HG02970 (cell line): Measurements from ENCODE around the gene BAZ1A.
"Not testable (repeated sequence)": the region's sequence is repeated elsewhere in the genome, so short reads cannot be mapped to it uniquely, and the experiment has no call there.

Experiments
- ATAC-seq: cut with Tn5 transposase; IDR thresholded peaks from one replicate; pipeline ENCODE4 v1.9.1; 2021; ENCODE audit warnings: mild to moderate bottlenecking, moderate library complexity, moderate number of reproducible peaks; ENCODE audit not compliant: unreplicated experiment, low FRiP score

Gene BAZ1A

GRCh38 chr14:34792598-34792997, 82.6 kb downstream of the BAZ1A start:
- ATAC-seq: no peak

GRCh38 chr14:34785223-34786006, 89.7 kb downstream of the BAZ1A start:
- ATAC-seq: no peak

DNA sequence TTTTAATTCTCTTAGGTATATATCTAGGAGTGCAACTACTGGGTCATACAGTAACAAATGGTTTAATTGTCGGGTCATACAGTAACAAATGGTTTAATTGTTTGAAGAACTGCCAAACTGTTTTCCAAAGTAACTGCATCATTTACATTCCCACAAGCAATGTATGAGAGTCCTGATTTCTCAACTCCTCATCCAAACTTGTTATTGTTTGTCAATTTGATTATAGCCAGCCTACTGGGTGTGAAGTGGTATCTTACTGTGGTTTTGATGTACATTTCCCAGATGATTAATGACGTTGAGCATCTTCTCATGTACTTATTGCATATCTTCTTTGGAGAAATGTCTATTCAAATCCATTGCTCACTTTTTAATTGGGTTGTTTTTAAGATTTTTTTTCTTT, 93.1 kb downstream of the BAZ1A start:
- ATAC-seq: no peak

DNA sequence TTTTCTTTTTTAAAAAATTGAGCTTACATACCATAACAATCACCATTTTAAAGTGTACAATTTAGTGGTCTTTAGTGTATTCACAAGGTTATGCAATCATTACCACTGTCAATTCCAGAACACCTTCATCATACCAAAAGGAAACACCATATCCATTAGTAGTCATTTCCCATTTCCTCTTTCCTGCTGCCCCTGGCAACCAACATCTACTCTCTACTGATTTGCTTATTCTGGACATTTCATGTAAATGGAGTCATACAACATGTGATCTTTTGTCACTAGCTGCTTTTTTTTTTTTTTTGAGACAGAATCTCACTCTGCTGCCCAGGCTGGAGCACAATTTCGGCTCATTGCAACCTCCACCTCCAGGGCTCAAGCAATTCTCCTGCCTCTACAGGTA, 93.9 kb downstream of the BAZ1A start:
- no peak for ATAC-seq

- no peak for ATAC-seq
Observed at GRCh38 chr14:34780646-34781045, 94.5 kb downstream of the BAZ1A start.

DNA sequence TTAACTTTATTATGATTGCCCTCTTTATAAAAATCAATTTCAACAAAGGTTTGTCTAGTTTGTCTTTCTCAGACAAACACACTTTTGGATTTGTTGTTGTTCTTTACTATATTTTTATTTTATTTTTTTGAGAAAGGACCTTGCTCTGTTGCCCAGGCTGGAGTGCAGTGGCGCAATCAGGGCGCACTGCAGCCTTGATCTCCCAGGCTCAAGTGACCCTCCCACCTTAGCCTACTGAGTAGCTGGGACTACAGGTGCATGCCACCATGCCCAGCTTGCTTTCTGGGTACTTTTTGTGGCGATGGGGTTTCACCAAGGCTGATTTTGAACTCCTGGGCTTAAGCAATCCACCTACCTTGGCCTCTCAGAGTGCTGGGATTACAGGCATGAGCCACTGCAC, 96.4 kb downstream of the BAZ1A start:
- no peak for ATAC-seq

DNA sequence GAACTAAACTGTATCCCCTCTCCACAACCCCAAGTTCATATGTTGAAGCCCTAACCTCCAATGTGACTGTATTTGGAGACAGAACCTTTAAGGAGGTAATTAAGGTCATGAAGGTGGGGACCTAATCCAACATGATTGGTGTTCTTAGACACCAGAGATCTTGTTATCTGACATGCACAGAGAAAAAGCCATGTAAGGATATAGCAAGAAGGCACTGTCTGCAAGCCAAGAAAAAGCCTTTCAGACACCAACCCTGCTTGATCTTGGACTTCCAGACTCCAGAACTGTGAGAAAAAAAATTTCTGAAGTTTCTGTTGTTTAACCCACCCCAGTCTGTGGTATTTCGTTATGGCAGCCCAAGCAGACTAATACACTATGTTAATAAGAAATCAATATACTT, 98.5 kb downstream of the BAZ1A start:
- ATAC-seq: no peak

- no peak for ATAC-seq
Observed at GRCh38 chr14:34775922-34776321, 99.2 kb downstream of the BAZ1A start.

DNA sequence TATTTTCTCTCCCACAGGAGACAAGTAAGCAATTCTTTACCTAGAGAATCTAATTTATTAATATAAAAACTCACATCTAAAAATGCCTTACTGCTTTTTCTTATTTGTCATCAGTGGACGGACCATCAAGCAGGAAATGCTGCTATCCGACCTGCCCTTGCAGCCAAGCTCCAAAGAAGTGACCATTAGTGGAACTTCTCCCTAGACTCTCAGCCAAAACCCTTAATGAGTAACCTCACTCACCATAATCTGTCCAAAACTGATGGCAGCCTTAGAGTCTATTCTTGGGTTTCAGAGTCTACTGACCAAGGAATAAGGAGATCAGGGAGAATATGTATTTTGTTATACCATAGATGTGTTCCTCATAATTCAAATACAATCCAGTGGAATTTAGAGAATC, 99.8 kb downstream of the BAZ1A start:
- ATAC-seq: no peak

DNA sequence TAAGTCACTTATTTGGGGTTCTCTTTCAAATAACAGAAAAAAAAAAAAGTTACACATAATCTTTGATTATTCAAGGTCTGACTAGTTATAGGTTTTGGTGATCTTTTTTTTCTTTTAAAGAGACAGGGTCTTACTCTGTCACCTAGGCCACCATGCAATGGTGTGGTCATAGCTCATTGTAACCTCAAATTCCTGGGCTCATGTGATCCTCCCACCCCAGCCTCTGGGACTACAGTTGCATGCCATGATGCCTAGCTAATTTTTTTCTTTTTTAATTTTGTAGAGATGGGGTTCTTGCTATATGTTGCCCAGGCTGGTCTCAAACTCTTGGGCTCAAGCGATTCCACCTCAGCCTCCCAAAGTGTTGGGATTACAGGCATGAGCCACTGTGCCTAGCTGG, 104.3 kb downstream of the BAZ1A start:
- no peak for ATAC-seq

- no peak for ATAC-seq
Observed at GRCh38 chr14:34766606-34767005, 108.6 kb downstream of the BAZ1A start.

DNA sequence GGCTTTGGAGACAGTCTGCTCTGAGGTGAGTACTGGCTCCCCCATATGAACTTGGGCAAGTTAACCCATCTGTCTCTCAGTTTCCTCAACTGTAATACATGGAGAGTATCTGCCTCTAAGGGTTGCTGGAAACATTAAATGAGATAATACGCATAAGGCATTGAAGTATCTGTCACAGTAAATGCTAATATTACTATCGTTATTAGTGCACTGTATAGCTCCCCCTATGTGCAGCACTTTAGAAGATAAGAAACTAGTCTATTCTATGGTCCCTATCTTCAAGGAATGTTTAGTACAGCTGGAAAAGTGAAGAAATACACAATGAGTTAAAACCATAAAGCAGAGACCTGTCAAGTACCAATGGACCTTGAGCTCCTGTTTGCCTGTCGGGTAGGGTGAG, 109.1 kb downstream of the BAZ1A start:
- no peak for ATAC-seq

GRCh38 chr14:34755215-34755614, 119.9 kb downstream of the BAZ1A start:
- ATAC-seq: no peak

- ATAC-seq: no peak
Observed at GRCh38 chr14:34754687-34755086, 120.5 kb downstream of the BAZ1A start.

- ATAC-seq: no peak
Observed at GRCh38 chr14:34750670-34751069, 124.5 kb downstream of the BAZ1A start.

GRCh38 chr14:34750233-34750632, 124.9 kb downstream of the BAZ1A start:
- no peak for ATAC-seq

DNA sequence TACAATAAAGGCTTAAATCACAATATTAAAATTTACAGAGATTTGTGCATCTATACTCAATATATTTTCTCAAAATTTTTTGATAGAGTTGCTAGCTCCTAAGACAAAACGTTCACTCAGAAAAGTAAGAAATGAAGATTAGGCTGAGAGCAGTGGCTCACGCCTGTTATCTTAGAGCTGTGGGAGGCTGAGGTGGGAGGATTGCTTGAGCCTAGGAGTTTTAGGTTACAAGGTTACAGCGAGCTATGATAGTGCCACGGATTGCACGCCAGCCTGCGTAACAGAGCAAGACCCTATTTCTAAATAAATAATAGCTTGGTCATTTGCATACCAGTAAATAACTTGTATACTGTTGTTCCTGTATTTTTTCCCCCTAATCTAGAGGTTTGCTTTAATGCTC, 125.8 kb downstream of the BAZ1A start:
- no peak for ATAC-seq

DNA sequence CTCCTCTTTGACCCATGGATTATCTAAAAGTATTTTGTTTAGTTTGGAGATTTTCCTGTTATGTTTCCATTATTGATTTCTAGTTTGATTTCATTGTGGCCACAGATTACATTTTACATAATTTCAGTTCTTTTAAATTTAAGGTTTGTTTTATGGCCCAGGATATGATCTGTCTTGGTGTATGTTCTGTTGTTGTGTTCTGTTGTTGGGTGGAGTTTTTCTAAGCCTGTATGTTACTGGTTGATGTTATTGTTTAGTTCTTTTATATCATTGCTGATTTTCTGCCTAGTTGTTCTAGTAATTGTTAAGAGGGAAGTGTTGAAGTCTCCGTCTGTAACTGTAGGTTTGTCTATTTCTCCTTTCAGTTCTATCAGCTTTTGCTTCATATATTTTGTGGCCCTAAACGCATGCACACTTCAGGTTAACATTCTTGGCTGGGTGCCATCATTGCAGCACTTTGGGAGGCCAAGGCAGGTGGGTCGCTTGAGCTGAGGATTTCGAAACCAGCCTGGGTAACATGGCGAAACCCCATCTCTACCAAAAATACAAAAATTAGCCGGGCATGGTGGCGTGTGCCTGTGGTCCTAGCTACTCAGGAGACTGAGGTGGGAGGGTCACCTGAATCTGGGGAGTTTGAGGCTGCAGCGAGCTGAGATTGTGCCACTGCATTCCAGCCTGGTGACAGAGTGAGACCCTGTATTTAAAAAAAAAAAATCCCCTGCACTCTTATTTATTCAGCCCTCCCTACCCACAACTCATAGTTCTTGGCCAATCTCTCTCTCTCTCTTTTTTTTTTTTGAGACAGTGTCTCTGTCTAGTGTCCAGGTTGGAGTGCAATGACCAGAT, 132.7 kb downstream of the BAZ1A start:
- no peak for ATAC-seq

DNA sequence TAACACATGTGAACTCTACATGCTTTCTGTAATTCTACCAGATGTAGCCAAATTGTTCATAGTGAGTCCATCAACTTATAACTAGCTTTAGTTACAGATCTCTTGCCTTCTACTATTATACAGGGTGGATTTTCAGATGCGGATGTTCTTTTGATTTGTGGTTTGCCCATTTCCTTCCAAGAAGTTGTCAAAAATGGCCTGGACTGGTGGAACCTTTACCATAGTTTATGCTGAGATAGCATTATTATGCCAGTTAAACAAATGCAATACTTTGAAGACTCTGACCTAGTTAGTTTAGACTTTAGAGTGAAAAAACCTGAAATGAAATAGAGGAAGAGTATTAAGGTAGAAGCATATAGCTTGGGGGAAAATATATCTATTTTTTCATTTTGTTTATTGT, 133.3 kb downstream of the BAZ1A start:
- ATAC-seq: no peak

- not testable (repeated sequence) for ATAC-seq
Observed at GRCh38 chr14:34740139-34740538, 135.0 kb downstream of the BAZ1A start.

DNA sequence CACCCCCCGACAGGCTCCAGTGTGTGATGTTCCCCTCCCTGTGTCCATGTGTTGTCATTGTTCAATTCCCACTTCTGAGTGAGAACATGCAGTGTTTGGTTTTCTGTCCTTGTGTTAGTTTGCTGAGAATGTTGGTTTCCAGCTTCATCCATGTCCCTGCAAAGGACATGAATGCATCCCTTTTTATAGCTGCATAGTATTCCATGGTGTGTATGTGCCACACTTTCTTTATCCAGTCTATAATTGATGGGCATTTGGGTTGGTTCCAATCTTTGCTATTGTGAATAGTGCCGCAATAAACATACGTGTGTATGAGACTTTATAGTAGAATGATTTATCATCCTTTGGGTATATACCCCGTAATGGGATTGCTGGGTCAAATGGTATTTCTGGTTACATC, 138.1 kb downstream of the BAZ1A start:
- ATAC-seq: not testable (repeated sequence)

GRCh38 chr14:34733245-34733644, 141.9 kb downstream of the BAZ1A start:
- no peak for ATAC-seq
